HG02678 (cell line): ENCODE measurements around the gene GMCL2.
A peak's percentile ranks its signal among the peaks of the same experiment; 100 is the strongest.
"Not testable (repeated sequence)": the region's sequence is repeated elsewhere in the genome, so short reads cannot be mapped to it uniquely, and the experiment has no call there.

ENCODE experiments used
- ATAC-seq: cut with Tn5 transposase; IDR thresholded peaks from one replicate; pipeline ENCODE4 v1.9.1; 2021; ENCODE audit warnings: mild to moderate bottlenecking, moderate library complexity; ENCODE audit not compliant: unreplicated experiment

Gene GMCL2

GRCh38 chr5:178187014-178187413 lies at the start of gene GMCL2:
Gene GMCL2 (minus strand): TSS chr5:178187371. CDS start chr5:178187299, 72 bp downstream.
- no peak for ATAC-seq

GRCh38 chr5:178236679-178237078 lies 49.5 kb upstream of the GMCL2 start:
- no peak for ATAC-seq

- no peak for ATAC-seq
These were observed 49.0 kb upstream of the GMCL2 start for GRCh38 chr5:178236126-178236525.

GRCh38 chr5:178235588-178235974 lies 48.4 kb upstream of the GMCL2 start:
- no peak for ATAC-seq

GRCh38 chr5:178234750-178235587 lies 47.8 kb upstream of the GMCL2 start:
- no peak for ATAC-seq

GRCh38 chr5:178234121-178234749 lies 47.1 kb upstream of the GMCL2 start:
- ATAC-seq: no peak

- ATAC-seq: no peak
These were observed 45.8 kb upstream of the GMCL2 start for GRCh38 chr5:178232920-178233429.

- peak; percentile 72 for ATAC-seq
These were observed 45.2 kb upstream of the GMCL2 start, which contains the start of gene PHYKPL for GRCh38 chr5:178232124-178232919. Gene PHYKPL (minus strand): TSS chr5:178232802. CDS start chr5:178232550, 252 bp downstream.

GRCh38 chr5:178231539-178232123 lies 44.5 kb upstream of the GMCL2 start:
- no peak for ATAC-seq

- ATAC-seq: no peak
These were observed 43.8 kb upstream of the GMCL2 start for GRCh38 chr5:178230879-178231538.

- ATAC-seq: no peak
These were observed 42.7 kb upstream of the GMCL2 start for GRCh38 chr5:178229861-178230260.

- ATAC-seq: not testable (repeated sequence)
These were observed 41.9 kb upstream of the GMCL2 start for GRCh38 chr5:178229111-178229510.

GRCh38 chr5:178228609-178229008 lies 41.4 kb upstream of the GMCL2 start:
- no peak for ATAC-seq

GRCh38 chr5:178227929-178228328 lies 40.8 kb upstream of the GMCL2 start:
- no peak for ATAC-seq

GRCh38 chr5:178227138-178227659 lies 40.0 kb upstream of the GMCL2 start:
- ATAC-seq: no peak

- ATAC-seq: no peak
These were observed 38.0 kb upstream of the GMCL2 start for GRCh38 chr5:178225174-178225573.

GRCh38 chr5:178224403-178224802 lies 37.2 kb upstream of the GMCL2 start:
- no peak for ATAC-seq

GRCh38 chr5:178223828-178224335 lies 36.7 kb upstream of the GMCL2 start:
- no peak for ATAC-seq

- no peak for ATAC-seq
These were observed 36.1 kb upstream of the GMCL2 start for GRCh38 chr5:178223196-178223773.
